NOMO-1 treated with DMSO at 0.1 percent for 48 hours (cell line): ENCODE results near the gene DMRTA2.

ENCODE experiments used
- DNase-seq: peaks from one replicate; lab custom pipeline; 2025; ENCODE audit not compliant: unreplicated experiment; lab: John Stamatoyannopoulos, UW

Gene DMRTA2

GRCh38 chr1:50422946-50423669, at the start of gene DMRTA2:
Gene DMRTA2, minus strand, starts transcription at chr1:50423443. Its CDS starts 1,907 bp downstream, at chr1:50421536.
- DNase-seq, result peak; percentile 19

GRCh38 chr1:50471967-50472366, 48.7 kb upstream of the DMRTA2 start:
- no peak for DNase-seq

- DNase-seq, result no peak
These were observed 39.7 kb upstream of the DMRTA2 start for GRCh38 chr1:50462964-50463363.

DNA sequence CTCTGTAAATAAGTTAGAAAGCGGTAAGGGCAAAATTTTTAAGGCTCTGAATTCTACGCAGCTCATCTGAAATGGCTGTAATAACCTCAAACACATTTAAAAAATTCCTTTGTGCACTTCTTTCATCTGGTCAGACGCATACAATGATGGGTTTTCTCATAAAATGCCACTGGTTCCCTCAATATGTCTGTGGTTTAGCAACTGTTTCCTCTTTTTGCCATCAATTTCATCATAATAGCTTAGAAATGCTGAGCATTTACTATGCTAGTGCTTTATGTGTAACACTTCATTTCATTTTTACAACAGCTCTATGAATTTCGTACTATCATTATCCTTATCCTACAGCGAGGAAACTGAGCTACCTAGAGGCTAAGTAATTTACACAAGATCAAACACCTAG, 35.3 kb upstream of the DMRTA2 start:
- DNase-seq, result peak; percentile 91

DNA sequence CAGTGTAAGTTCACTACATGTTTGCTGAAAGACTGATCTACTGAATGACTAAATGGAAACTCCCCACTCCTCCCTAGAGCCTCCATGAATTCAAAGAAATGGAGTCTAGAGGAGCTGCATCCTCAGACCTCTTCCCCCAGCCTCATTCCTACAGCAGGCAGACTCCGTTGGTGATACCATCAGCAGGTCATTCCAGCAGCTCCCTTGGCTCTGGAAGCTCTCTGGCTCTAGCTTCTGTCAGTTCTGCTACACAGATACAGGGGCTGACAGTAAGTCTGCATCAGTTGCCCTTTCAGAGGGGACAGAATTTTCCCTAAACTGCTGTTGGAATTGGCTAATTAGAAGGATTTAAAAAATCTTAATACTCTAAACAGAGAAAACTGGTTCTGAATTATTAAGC, 31.7 kb upstream of the DMRTA2 start:
- no peak for DNase-seq

- DNase-seq, result no peak
These were observed 30.0 kb upstream of the DMRTA2 start for GRCh38 chr1:50453266-50453665.

DNA sequence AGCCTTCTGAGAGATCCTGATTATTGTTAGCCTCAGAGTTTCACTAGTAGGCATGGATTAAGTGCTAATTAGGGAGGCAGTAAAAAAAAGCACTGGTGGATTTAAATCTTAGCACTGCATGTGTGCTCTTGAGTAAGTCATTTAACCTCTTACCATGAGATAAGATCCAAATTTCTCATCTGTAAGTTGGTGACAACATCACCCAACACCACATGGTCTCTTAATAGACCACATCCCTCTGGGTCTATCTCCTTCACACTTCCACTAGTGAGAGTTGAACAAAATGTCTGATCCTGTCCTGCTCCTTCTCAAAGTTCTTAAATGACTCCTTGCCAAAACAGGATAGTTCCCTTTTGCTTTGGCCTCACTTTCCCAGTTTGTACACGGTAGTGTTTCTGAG, 29.5 kb upstream of the DMRTA2 start:
- DNase-seq, result no peak

GRCh38 chr1:50450861-50451653, 27.8 kb upstream of the DMRTA2 start:
- DNase-seq, result no peak

DNA sequence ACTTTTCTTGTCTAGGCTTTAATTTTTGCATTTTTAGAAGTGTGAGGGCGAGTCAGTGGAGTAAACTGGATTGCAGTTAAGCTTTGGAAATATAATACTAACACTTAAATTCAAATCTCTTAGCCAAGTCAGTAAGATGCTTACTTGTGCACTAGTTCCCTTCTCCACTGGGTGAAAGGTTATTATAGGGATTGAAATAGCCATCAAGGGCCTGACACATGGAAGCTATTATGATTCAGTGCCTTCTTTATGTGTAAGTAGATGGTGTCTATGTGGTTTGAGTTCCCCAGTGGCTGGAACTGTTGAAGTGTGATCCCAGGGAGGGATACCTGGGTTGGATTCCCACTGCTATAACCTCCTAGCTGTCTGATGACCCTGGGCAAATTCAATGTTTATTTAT, 24.7 kb upstream of the DMRTA2 start:
- DNase-seq, result no peak

DNA sequence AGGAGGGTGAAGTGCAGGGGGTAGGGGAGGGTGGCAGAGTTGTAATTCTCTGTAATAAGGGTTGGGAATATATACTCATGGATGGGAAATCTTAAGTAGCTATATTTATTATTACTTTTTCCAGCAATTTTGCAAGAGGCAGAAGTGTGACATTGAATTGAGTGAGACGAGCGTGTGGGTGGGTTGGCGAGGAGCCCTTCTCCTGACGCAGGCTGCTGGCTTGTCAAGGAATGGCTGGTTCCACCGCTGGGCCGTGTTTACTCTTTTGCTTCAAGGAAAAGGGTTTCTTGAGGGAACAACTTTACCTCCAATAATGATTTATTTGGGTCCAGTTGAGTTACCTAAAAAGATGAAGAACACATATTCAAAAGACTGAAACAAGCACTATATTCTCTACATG, 17.9 kb upstream of the DMRTA2 start:
- no peak for DNase-seq

DNA sequence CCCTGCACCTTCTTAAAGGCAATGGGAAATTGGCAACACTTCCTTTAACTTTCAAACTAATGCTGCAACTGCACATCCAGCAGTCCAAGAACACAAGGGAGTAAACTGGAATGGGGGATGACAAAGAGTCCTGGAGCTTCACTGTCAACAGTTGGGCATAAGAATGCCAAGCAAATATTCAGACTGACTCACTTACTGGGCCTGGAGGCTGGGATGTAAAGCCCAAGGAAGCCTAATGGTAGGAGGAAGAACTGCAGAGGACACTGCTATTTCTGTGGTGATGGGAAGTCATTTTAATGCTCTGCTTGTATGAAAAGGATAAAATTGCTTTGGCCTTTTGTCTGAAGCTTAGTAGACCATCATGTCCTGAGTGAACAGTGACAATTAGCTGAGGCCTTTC, 15.7 kb upstream of the DMRTA2 start:
- no peak for DNase-seq

- no peak for DNase-seq
These were observed 13.2 kb upstream of the DMRTA2 start for GRCh38 chr1:50436489-50436888.

- no peak for DNase-seq
These were observed 6.8 kb upstream of the DMRTA2 start for GRCh38 chr1:50430010-50430405.

DNA sequence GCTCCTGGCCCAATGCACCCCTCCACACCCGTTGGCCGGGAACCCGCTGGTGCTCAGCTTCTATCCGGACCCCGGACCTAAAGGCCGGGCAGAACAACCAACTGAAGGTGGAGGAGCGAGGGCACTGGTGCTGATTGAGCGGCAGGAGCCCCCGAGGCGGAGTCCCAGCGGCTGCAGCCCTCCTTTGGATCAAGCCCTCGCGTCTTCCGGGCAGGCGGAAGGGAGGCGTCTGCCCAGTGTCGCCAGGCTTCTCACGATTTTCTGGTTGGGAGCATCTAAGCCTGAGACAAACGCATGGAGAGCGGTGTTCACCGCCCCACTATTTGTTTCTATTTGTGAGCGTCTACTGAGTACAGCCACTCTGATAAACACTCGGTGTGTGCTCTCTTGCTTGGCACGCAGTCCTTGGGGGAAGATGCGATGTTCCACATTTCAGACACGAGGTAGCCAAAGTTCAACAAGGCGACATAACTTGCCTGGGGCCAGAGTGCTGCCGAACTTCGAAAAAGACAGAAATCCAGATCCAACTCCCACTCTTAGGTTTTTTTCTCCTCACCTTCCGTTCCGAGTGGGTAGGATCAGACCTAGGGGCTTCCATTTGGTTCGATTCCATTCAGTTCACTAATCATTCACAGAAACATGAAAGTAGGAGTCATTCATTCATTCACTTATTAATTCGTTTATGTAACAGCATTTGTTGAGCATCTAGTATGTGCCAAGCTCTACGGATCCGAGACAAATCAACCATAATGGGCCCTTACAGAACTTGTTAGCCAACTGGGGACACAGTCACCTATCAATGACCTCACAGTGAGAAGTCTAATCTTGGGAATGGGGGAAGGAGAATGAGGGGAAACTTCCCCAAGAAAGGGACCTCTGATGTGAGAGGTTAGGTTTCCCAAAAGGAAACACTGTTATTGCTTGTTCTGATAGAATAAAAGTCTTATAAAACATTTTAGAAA, 4.9 kb upstream of the DMRTA2 start:
- no peak for DNase-seq

DNA sequence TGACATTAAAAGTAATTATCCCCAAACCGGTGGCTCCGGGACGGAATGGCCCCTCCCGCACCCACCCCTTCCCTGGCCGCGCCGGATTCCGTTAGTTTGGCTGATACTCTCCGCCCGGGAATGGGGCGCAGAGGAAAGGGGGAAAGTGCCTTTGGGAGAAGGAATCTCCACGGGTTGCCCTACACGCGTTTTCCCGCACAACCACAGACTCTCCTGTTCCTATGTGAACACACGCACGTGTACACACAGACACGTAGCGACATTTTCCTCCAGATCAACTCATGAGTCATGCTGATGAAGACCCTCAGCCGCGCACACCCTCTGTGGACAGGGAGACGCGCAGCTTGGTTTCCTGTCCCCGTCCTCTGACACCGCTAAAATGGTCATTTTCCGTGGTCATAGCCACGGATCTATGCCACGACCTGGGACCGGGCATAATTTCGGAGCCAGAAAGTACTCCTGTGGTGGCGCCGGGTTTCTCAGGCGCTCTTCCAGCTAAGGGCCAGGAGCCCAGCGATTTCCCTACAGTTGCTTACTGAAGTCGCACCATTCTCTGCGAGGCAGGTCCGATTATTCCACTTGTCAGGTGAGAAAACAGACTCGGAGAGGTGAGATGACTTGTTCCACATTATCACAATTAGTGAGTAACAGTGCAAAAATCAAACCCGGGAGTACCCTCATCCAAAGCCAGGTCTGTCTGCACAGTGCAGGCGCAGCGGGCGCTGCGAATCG, 4.0 kb upstream of the DMRTA2 start:
- DNase-seq, result no peak

GRCh38 chr1:50426702-50427085, 3.5 kb upstream of the DMRTA2 start:
- no peak for DNase-seq

DNA sequence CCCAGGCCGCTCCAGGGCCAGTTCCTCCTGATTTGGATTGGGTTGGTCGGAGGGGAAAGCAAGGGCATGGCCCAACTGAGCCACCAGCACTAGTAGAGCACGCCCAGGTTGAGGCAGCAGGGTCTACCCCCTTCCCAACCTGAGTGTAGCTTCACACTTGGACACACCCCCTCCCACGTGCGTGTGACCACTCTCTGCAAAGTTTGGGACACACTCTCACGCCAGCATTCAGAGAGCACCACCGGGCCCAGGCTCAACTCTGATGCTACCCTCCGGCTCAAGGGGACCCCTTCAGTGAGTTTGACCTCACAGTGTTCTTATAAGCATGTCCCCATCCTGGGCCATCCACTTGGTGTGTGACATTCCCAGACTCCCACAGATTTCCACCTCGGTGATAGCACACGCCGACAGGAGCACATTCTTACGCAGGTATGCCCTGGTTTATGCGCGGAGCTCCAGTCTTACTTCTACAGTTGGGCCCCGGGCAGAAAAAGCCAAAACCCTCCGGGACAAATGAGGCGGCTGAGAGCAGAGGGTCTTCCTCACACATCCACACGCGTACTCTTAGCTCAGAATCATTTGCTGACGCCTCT, 3.0 kb upstream of the DMRTA2 start:
- DNase-seq, result no peak

GRCh38 chr1:50425376-50426107, 2.3 kb upstream of the DMRTA2 start:
- DNase-seq, result no peak

DNA sequence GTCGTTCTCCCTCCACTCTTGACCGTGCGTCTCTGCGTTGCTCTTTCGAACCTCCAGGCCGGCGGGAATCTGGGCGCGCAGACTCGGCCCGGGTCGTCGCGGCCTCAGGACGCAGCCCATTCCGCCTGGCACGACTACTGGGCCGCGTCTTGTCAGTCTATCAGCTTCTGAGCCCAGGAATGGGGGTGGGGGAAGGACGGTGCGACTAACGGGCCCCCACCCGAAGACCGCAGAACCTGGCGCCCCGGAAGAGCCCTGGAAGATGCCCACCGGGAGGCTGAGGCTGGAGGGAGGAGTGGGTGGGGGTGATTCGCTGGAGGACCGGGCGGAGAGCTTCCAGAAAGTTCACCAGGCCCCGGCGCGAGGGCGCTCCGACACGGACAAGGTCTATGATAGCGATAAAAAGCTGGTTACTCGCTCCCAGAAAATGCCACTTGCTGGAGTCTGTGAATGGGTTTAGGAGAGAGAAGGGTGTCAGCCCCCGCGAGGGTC, 1.7 kb upstream of the DMRTA2 start:
- no peak for DNase-seq
